B cell (primary cell): Measurements from ENCODE around the gene TAF4. TPM values are rescaled to one million over a fixed set of nuclear protein-coding genes. Genes with fewer than 3 reads are reported as not detected.
"Not testable (repeated sequence)": the region's sequence is repeated elsewhere in the genome, so short reads cannot be mapped to it uniquely, and the experiment has no call there.

ENCODE experiments used
- ATAC-seq: fragments of 200-7000 bp; cut with Tn5 transposase; one replicate; pipeline ENCODE4 v1.10.0; 2021; ENCODE audit warnings: low read depth, mild to moderate bottlenecking, moderate number of reproducible peaks, moderate library complexity
- CTCF ChIA-PET: fragments of 350-600 bp; sonication (Branson Sonifier 250); formaldehyde crosslinking; loops from one replicate; lab custom pipeline; 2021; ENCODE audit warnings: antibody characterized with exemption, inconsistent platforms; lab: Charles Lee
- POLR2A ChIA-PET: fragments of 350-600 bp; sonication (Branson Sonifier 250); formaldehyde crosslinking; loops from one replicate; lab custom pipeline; 2021; ENCODE audit warnings: antibody characterized with exemption; lab: Charles Lee
- DNase-seq: peaks from one replicate; pipeline ENCODE4 v3.0.0; 2013
- H2AFZ ChIP-seq: 2 replicates; pipeline ENCODE4 v1.6.1; 2012; ENCODE audit warnings: mild to moderate bottlenecking, low read depth, low read length; ENCODE audit not compliant: insufficient read depth, poor library complexity, severe bottlenecking
- H3K27ac ChIP-seq, 2 donors: 1 replicate in 1 of 2; 2 replicates in 1 of 2; pipeline ENCODE4 v1.5.1; 2012 to 2013; ENCODE audit warnings: low read length in 2 of 2, mild to moderate bottlenecking in 2 of 2, moderate library complexity in 1 of 2
- H3K27me3 ChIP-seq, 4 experiments: fragments of 200-600 bp in 1 of 4; sonication (generic) in 1 of 4; replicated peaks in 1 of 4; 1 replicate in 2 of 4; 2 replicates in 2 of 4; pipeline versions ENCODE4 v1.6.1 to v1.7.0; 2013 to 2016; ENCODE audit warnings: low read length in 3 of 4, mild to moderate bottlenecking in 2 of 4, mixed read lengths in 1 of 4, moderate library complexity in 1 of 4; ENCODE audit not compliant: insufficient read depth in 4 of 4, control insufficient read depth in 3 of 4; ENCODE audit errors: control extremely low read depth in 1 of 4
- H3K36me3 ChIP-seq, 2 experiments: replicated peaks in 1 of 2; 1 replicate in 1 of 2; 2 replicates in 1 of 2; pipeline versions ENCODE4 v1.6.1 to v1.7.1; 2013; ENCODE audit warnings: low read length in 1 of 2; ENCODE audit not compliant: insufficient read depth in 2 of 2, control insufficient read depth in 1 of 2; ENCODE audit errors: control extremely low read depth in 1 of 2, extremely low read depth in 1 of 2
- H3K4me1 ChIP-seq, 2 donors: fragments of 200-600 bp in 1 of 2; sonication (generic) in 1 of 2; 1 replicate in 1 of 2; 2 replicates in 1 of 2; pipeline versions ENCODE4 v1.5.1 to v1.6.1; 2013 to 2017; ENCODE audit warnings: low read length in 2 of 2; ENCODE audit not compliant: control insufficient read depth in 2 of 2, insufficient read depth in 2 of 2
- H3K4me2 ChIP-seq: replicated peaks from 2 replicates; pipeline ENCODE3; 2012; ENCODE audit warnings: mild to moderate bottlenecking, low read depth, low read length; ENCODE audit not compliant: poor library complexity, severe bottlenecking
- H3K4me3 ChIP-seq, 5 experiments: fragments of 200-600 bp in 1 of 5; sonication (generic) in 1 of 5; 1 replicate in 3 of 5; 2 replicates in 2 of 5; pipeline versions ENCODE4 v1.5.1 to v1.7.0; 2011 to 2016; ENCODE audit warnings: low read length in 4 of 5, mild to moderate bottlenecking in 4 of 5, low read depth in 2 of 5, control low read depth in 1 of 5, moderate library complexity in 1 of 5; ENCODE audit not compliant: insufficient read depth in 1 of 5; ENCODE audit errors: control extremely low read depth in 1 of 5, extremely low read depth in 1 of 5
- H3K79me2 ChIP-seq: fragments of 200-600 bp; sonication (generic); one replicate; pipeline ENCODE4 v1.6.0; 2016; ENCODE audit warnings: low read length; ENCODE audit not compliant: control insufficient read depth, insufficient read depth
- H3K9ac ChIP-seq: fragments of 200-600 bp; sonication (generic); 2 replicates; pipeline ENCODE4 v1.6.1; 2017; ENCODE audit warnings: mild to moderate bottlenecking, low read length, moderate library complexity
- H3K9me3 ChIP-seq, 3 donors: one replicate each; pipeline versions ENCODE4 v1.6.1 to v1.7.1; 2013; ENCODE audit warnings: low read length in 2 of 3; ENCODE audit not compliant: control insufficient read depth in 2 of 3, insufficient read depth in 1 of 3; ENCODE audit errors: control extremely low read depth in 1 of 3
- H4K20me1 ChIP-seq: 2 replicates; pipeline ENCODE4 v1.6.0; 2012; ENCODE audit warnings: mild to moderate bottlenecking, low read length; ENCODE audit not compliant: insufficient read depth, control insufficient read depth, poor library complexity, severe bottlenecking
- H3K27ac Mint-ChIP-seq: one replicate; pipeline ENCODE4 v1.8.0; 2021; ENCODE audit warnings: mixed read lengths
- H3K27me3 Mint-ChIP-seq: one replicate; pipeline ENCODE4 v1.8.0; 2021; ENCODE audit warnings: mixed read lengths
- H3K4me1 Mint-ChIP-seq: one replicate; pipeline ENCODE4 v1.8.0; 2021; ENCODE audit warnings: mixed read lengths
- H3K4me3 Mint-ChIP-seq: one replicate; pipeline ENCODE4 v1.8.0; 2021; ENCODE audit warnings: mixed read lengths
- H3K9me3 Mint-ChIP-seq: one replicate; pipeline ENCODE4 v1.8.0; 2022; ENCODE audit warnings: mixed read lengths; ENCODE audit not compliant: insufficient read depth
- EZH2 ChIP-seq: IDR thresholded peaks from 2 replicates; pipeline ENCODE4 v1.6.1; 2012; ENCODE audit warnings: borderline replicate concordance, low read depth, mild to moderate bottlenecking, moderate library complexity, low read length; ENCODE audit not compliant: insufficient read depth, poor library complexity, severe bottlenecking
- WGBS: methylation state at CpG from one replicate; pipeline ENCODE4 v1.1.5; 2013; ENCODE audit warnings: missing lambda C conversion rate; ENCODE audit not compliant: insufficient coverage; 5-methylcytosine and 5-hydroxymethylcytosine counted together
- intact Hi-C: fragments of 100-400 bp; cut with micrococcal nuclease; formaldehyde crosslinking; loops from one replicate; pipeline ENCODE4 v1.10.0; 2022
- polyA plus RNA-seq: library from polyadenylated mRNA; depleted of rRNA; stranded (reverse); fragments of >200 nt; gene quantifications from 2 replicates; pipeline ENCODE4 v1.2.3, GENCODE V29; 2012
- total RNA-seq, 2 donors: library from RNA; stranded (reverse); fragments of 120-200 nt in 1 of 2; gene quantifications; 1 replicate in 1 of 2; 2 replicates in 1 of 2; pipeline versions ENCODE4 v1.2.3 to v1.2.4, GENCODE V29; 2013 to 2022
- TF ChIP-seq, protein P1 (sequence below): fragments of 200-600 bp; IDR thresholded peaks from one replicate; pipeline ENCODE4 v1.8.0; 2022; ENCODE audit warnings: antibody characterized with exemption, mild to moderate bottlenecking

TAF4 gene
- total and polyA plus RNA-seq, 2 donors (not counting 1 experiment from before 2014, with no cell fraction given), result 13.9 to 39.5 TPM

DNA sequence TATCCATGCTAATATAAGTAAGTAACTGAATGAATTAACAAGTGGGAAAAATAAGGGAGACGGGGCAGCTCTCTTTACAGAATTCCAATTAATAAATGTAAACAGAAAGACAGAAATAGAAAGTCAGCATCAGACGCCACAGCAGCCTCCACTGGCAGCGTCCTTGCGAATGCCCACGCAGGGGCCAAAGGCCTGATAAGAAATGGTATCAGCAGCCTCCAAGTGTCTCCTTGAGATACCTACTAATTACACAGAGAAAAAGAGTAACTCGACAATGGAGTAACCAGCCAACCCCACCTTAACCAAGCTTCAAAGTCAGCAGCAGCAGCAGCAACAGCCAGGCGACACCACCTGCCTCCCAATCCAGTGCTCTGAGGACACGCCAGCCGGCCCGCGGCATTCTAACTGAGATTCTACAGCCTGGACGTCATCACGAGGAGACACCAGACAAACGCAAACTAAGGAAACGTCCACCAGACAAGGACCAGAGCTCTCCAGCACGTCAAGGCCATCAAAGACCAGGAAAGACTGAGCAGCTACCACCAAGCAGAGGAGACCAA lies 78.8 kb downstream of the TAF4 start:
- no peak overlapping the region for H3K9ac ChIP-seq
- H2AFZ ChIP-seq, result no peak overlapping the region
- Mint-ChIP-seq H3K4me3 (no peak overlapping the region), H3K9me3 (peaks cover 8% of the 10 kb centered on the region), H3K27ac (no peak overlapping the region), H3K4me1 (peaks cover 8% of the 10 kb centered on the region), H3K27me3 (no peaks in the 10 kb centered on the region)
- ChIA-PET POLR2A (no interaction called here), CTCF (interaction anchor here (0.6 kb wide), 1 partner anchor 24 kb away, joined by 3 read pairs; no protein-coding TSS in a partner anchor)
- H3K4me2 ChIP-seq, result no peak overlapping the region
- peaks cover 0 to 31% (median 5%) of the 10 kb centered on the region in 3 donors for H3K9me3 ChIP-seq
- DNase-seq (no peak), ATAC-seq (no peak)
- WGBS, result 98% methylated on average over 14 of the region's 16 CpGs
- intact Hi-C loops, result no loop called here
- peaks cover 0 to 51% of the 10 kb centered on the region in 2 experiments for H3K36me3 ChIP-seq
- H3K4me1 ChIP-seq, result peaks cover 0 to 6% of the 10 kb centered on the region in 2 donors
- no peak overlapping the region for H3K27ac ChIP-seq
- H3K27me3 ChIP-seq, result no peaks in the 10 kb centered on the region
- peaks cover 14% of the 10 kb centered on the region for H4K20me1 ChIP-seq
- no peak overlapping the region for H3K4me3 ChIP-seq
- TF ChIP-seq, protein P1, sequence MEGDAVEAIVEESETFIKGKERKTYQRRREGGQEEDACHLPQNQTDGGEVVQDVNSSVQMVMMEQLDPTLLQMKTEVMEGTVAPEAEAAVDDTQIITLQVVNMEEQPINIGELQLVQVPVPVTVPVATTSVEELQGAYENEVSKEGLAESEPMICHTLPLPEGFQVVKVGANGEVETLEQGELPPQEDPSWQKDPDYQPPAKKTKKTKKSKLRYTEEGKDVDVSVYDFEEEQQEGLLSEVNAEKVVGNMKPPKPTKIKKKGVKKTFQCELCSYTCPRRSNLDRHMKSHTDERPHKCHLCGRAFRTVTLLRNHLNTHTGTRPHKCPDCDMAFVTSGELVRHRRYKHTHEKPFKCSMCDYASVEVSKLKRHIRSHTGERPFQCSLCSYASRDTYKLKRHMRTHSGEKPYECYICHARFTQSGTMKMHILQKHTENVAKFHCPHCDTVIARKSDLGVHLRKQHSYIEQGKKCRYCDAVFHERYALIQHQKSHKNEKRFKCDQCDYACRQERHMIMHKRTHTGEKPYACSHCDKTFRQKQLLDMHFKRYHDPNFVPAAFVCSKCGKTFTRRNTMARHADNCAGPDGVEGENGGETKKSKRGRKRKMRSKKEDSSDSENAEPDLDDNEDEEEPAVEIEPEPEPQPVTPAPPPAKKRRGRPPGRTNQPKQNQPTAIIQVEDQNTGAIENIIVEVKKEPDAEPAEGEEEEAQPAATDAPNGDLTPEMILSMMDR, result no peak
- no peak for TF ChIP-seq EZH2
- H3K79me2 ChIP-seq, result peaks cover 7% of the 10 kb centered on the region

GRCh38 chr20:61985096-61985495 lies 80.6 kb downstream of the TAF4 start:
- no peak overlapping the region for H3K27ac Mint-ChIP-seq
- H3K9me3 Mint-ChIP-seq, result no peaks in the 10 kb centered on the region
- 90% methylated on average over 6 of the region's 6 CpGs for WGBS
- ATAC-seq (no peak), DNase-seq (no peak)
- Histone ChIP-seq H4K20me1 (peaks cover 18% of the 10 kb centered on the region), H3K27me3 (no peaks in the 10 kb centered on the region), H3K4me1 (peaks cover 0 to 6% of the 10 kb centered on the region in 2 donors), H3K9me3 (peaks cover 0 to 17% (median 0%) of the 10 kb centered on the region in 3 donors), H3K27ac (no peak overlapping the region), H3K9ac (no peak overlapping the region), H2AFZ (no peak overlapping the region), H3K4me2 (no peak overlapping the region), H3K36me3 (peaks cover 0 to 52% of the 10 kb centered on the region in 2 experiments), H3K79me2 (peaks cover 17% of the 10 kb centered on the region), H3K4me3 (no peak overlapping the region)
- TF ChIP-seq EZH2, result no peak
- TF ChIP-seq, protein P1, result no peak
- ChIA-PET CTCF (no interaction called here), POLR2A (no interaction called here)
- no peak overlapping the region for H3K4me3 Mint-ChIP-seq
- H3K27me3 Mint-ChIP-seq, result no peaks in the 10 kb centered on the region
- peaks cover 14% of the 10 kb centered on the region for H3K4me1 Mint-ChIP-seq
- intact Hi-C loops, result no loop called here

DNA sequence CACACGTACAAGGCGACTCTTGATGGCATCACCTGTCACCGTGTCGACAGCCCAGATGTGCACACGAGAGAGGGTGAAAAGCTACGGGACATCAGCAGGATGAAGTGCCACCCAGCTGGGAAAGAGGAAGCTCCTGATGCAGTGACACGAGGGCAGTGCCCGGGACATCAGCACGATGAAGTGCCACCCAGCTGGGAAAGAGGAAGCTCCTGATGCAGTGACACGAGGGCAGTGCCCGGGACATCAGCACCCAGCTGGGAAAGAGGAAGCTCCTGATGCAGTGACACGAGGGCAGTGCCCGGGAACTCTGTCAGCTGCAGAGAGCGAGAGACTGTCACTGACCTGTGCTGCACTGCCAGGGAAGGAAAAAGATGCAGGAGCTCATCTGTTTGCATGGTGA lies 81.2 kb downstream of the TAF4 start:
- Histone ChIP-seq H3K9me3 (peaks cover 0 to 17% (median 0%) of the 10 kb centered on the region in 3 donors), H4K20me1 (peaks cover 18% of the 10 kb centered on the region), H3K79me2 (peaks cover 17% of the 10 kb centered on the region), H3K36me3 (peaks cover 0 to 53% of the 10 kb centered on the region in 2 experiments)
- H3K4me1 ChIP-seq, H3K27me3 ChIP-seq, H3K27ac Mint-ChIP-seq, DNase-seq, intact Hi-C loops, H3K4me2 ChIP-seq, H2AFZ ChIP-seq, H3K27me3 Mint-ChIP-seq, H3K9ac ChIP-seq, H3K9me3 Mint-ChIP-seq, H3K4me3 ChIP-seq, H3K27ac ChIP-seq, H3K4me3 Mint-ChIP-seq, CTCF ChIA-PET, ATAC-seq, POLR2A ChIA-PET: not testable (repeated sequence)
- peaks cover 14% of the 10 kb centered on the region for H3K4me1 Mint-ChIP-seq
- WGBS, result 90% methylated on average over 14 of the region's 14 CpGs
